ENCODE results near the gene MGLL. TPM values are rescaled to one million over a fixed set of nuclear protein-coding genes. Genes with fewer than 3 reads are reported as not detected.

The MGLL gene
- total RNA-seq, 2 experiments from 2014 or later, result 0.28 to 0.38 TPM

DNA sequence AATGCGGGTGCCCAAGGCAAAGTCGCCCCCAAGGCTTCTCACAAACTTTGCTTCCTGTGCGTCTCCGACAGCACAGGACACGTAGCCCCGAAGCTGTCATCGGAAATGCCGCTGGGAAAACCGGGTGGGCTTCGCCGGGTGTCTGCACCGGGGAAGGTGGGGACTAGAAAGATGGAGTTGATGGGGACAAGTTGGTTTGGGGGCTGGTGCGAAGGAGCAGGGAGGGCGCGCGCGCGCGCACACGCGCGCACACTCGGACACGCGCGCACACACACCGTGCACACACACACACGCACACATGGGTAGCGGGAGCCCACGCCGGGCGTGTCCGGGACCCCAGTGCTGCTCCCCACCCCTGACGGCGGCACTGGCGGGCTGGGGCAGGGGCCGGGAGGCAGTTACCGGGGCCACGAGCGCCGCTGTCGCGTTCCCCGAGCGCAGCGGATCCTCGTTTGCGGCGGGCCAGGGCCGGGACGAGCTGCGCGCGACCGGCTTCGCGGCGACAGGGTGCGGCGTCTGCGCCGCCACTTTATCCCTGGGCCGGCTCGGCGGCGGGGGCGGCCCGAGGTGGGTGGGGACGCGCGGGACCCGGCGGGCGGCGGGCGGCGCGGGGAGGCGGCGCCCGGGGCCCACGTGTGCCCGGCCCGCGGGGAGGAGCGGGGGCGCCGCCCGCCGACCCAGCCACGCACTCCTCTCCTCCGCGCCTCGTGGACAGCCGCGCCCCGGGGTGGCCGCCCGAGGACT lies 539 bp upstream of the MGLL start:
- H3K27me3 ChIP-seq (ENCODE audit: control insufficient read depth in 1 of 2, insufficient read depth in 2 of 2, low read length in 2 of 2), result peaks cover 26 to 46% of the 10 kb centered on the region in 2 experiments
- H3K4me1 Mint-ChIP-seq (ENCODE audit: low read depth), result peaks cover 8% of the 10 kb centered on the region
- no peak for ATAC-seq (ENCODE audit: poor library complexity)
- intact Hi-C loops (cut with DNase I, micrococcal nuclease), result no loop called here
- CTCF ChIA-PET, result no interaction called here
- H3K36me3 ChIP-seq (ENCODE audit: insufficient read depth, low read length), result no peaks in the 10 kb centered on the region
- peaks cover 8% of the 10 kb centered on the region for H3K4me1 ChIP-seq (ENCODE audit: insufficient read depth, low read length)
- peak overlapping the region; percentile 47 for H3K4me3 ChIP-seq (ENCODE audit: low read length)
- H3K27ac ChIP-seq (ENCODE audit: low read depth in 1 of 2, low read length in 2 of 2), result no peak overlapping the region
- peak in 4 of 14 experiments; percentile 4 to 43 (median 18) for DNase-seq
- H3K36me3 Mint-ChIP-seq (ENCODE audit: low read depth), result no peaks in the 10 kb centered on the region
- peak overlapping the region; percentile 76 for H3K4me3 Mint-ChIP-seq
- H3K27me3 Mint-ChIP-seq, result peaks cover 72% of the 10 kb centered on the region
- H3K9me3 Mint-ChIP-seq, result no peaks in the 10 kb centered on the region
- H3K9me3 ChIP-seq (ENCODE audit: control insufficient read depth in 1 of 2, insufficient read depth in 1 of 2, low read length in 2 of 2), result peaks cover 0 to 6% of the 10 kb centered on the region in 2 experiments
- H3K27ac Mint-ChIP-seq, result no peak overlapping the region
- POLR2A ChIA-PET, result no interaction called here
- TF ChIP-seq, protein P1, sequence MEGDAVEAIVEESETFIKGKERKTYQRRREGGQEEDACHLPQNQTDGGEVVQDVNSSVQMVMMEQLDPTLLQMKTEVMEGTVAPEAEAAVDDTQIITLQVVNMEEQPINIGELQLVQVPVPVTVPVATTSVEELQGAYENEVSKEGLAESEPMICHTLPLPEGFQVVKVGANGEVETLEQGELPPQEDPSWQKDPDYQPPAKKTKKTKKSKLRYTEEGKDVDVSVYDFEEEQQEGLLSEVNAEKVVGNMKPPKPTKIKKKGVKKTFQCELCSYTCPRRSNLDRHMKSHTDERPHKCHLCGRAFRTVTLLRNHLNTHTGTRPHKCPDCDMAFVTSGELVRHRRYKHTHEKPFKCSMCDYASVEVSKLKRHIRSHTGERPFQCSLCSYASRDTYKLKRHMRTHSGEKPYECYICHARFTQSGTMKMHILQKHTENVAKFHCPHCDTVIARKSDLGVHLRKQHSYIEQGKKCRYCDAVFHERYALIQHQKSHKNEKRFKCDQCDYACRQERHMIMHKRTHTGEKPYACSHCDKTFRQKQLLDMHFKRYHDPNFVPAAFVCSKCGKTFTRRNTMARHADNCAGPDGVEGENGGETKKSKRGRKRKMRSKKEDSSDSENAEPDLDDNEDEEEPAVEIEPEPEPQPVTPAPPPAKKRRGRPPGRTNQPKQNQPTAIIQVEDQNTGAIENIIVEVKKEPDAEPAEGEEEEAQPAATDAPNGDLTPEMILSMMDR (IDR thresholded peaks at IDR 0.05), result no peak

DNA sequence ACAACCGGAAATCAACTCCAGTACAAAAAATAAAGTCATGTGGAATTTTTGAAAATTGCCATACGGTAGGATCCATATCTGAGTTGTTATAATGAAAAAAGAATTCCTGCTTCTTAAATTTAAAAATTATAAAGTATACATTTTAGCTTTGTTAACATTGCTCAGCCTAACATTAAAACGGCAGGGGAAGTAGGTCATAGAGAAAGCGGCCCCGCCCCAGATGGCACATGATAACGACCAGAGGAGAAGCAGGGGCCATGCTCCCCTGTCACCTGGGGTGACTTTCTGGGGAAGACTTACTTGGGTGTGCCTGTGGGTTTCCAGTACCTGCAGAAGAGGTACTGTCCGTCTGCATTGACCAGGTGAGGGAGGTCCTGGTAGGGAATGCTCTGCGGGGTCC lies 921 bp downstream of the MGLL start:
- peak in 3 of 14 experiments; percentile 11 to 37 (median 28) for DNase-seq
- Mint-ChIP-seq H3K9me3 (no peaks in the 10 kb centered on the region), H3K27ac (no peak overlapping the region), H3K4me1 (ENCODE audit: low read depth) (peaks cover 8% of the 10 kb centered on the region), H3K4me3 (no peak overlapping the region), H3K27me3 (peaks cover 67% of the 10 kb centered on the region), H3K36me3 (ENCODE audit: low read depth) (no peaks in the 10 kb centered on the region)
- CTCF ChIA-PET, result no interaction called here
- POLR2A ChIA-PET, result no interaction called here
- no peak overlapping the region for H3K27ac ChIP-seq (ENCODE audit: low read depth in 1 of 2, low read length in 2 of 2)
- no peak for ATAC-seq (ENCODE audit: poor library complexity)
- peaks cover 0 to 6% of the 10 kb centered on the region in 2 experiments for H3K9me3 ChIP-seq (ENCODE audit: control insufficient read depth in 1 of 2, insufficient read depth in 1 of 2, low read length in 2 of 2)
- no peak overlapping the region for H3K4me3 ChIP-seq (ENCODE audit: low read length)
- no peaks in the 10 kb centered on the region for H3K36me3 ChIP-seq (ENCODE audit: insufficient read depth, low read length)
- TF ChIP-seq, protein P1 (IDR thresholded peaks at IDR 0.05), result no peak
- H3K4me1 ChIP-seq (ENCODE audit: insufficient read depth, low read length), result peaks cover 8% of the 10 kb centered on the region
- intact Hi-C loops (cut with DNase I, micrococcal nuclease), result no loop called here
- peaks cover 26 to 46% of the 10 kb centered on the region in 2 experiments for H3K27me3 ChIP-seq (ENCODE audit: control insufficient read depth in 1 of 2, insufficient read depth in 2 of 2, low read length in 2 of 2)

DNA sequence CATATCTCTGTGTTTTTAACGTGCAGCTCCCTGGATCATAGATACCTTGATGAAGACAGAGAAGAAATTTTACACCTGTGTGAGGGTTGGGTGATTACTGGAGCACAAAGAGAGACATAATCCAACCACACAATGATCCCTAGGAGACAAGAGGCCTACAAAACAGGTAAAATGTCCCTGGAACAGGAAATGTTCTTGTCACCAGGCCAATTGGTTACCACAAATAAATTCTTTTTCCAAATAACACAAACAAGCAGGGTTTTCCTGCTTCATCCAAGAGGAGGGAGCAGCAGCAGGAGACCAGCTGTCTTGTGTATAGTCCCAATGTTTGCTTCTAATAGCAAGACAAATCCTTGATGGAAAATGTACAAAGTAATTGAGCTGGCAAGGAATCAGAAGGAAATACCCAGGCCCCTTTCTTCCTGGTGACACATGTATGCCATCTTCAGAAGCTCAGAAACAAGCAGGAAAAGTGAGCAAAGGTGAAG lies 1.4 kb downstream of the MGLL start:
- H3K4me1 Mint-ChIP-seq (ENCODE audit: low read depth), result peaks cover 8% of the 10 kb centered on the region
- no peak overlapping the region for H3K27ac ChIP-seq (ENCODE audit: low read depth in 1 of 2, low read length in 2 of 2)
- POLR2A ChIA-PET, result no interaction called here

More for the DNA sequence above, 1.4 kb downstream of the MGLL start:
- CTCF ChIA-PET, result no interaction called here
- H3K36me3 ChIP-seq (ENCODE audit: insufficient read depth, low read length), result no peaks in the 10 kb centered on the region
- ATAC-seq (ENCODE audit: poor library complexity), result no peak
- Mint-ChIP-seq H3K36me3 (ENCODE audit: low read depth) (no peaks in the 10 kb centered on the region), H3K9me3 (no peaks in the 10 kb centered on the region), H3K27me3 (peaks cover 67% of the 10 kb centered on the region), H3K27ac (no peak overlapping the region), H3K4me3 (no peak overlapping the region)
- peaks cover 0 to 8% of the 10 kb centered on the region in 2 experiments for H3K9me3 ChIP-seq (ENCODE audit: control insufficient read depth in 1 of 2, insufficient read depth in 1 of 2, low read length in 2 of 2)
- DNase-seq, result no peak
- peaks cover 8% of the 10 kb centered on the region for H3K4me1 ChIP-seq (ENCODE audit: insufficient read depth, low read length)
- no peak overlapping the region for H3K4me3 ChIP-seq (ENCODE audit: low read length)
- TF ChIP-seq, protein P1 (IDR thresholded peaks at IDR 0.05), result no peak
- H3K27me3 ChIP-seq (ENCODE audit: control insufficient read depth in 1 of 2, insufficient read depth in 2 of 2, low read length in 2 of 2), result peaks cover 26 to 46% of the 10 kb centered on the region in 2 experiments
- intact Hi-C loops (cut with DNase I, micrococcal nuclease), result no loop called here

All from CD4-positive, alpha-beta T cell (primary cell).